Erythroblast (primary cell): Measurements from ENCODE around the gene GRPEL1.

Source experiments
- GATA1 ChIP-seq: IDR thresholded peaks from 2 replicates; pipeline ENCODE4 v1.6.1; 2011; ENCODE audit warnings: low read depth, mild to moderate bottlenecking, control low read depth, low read length, moderate library complexity
- POLR2A ChIP-seq: IDR thresholded peaks from 2 replicates; pipeline ENCODE4 v1.6.1; 2011; ENCODE audit warnings: mild to moderate bottlenecking, low read length

DNA sequence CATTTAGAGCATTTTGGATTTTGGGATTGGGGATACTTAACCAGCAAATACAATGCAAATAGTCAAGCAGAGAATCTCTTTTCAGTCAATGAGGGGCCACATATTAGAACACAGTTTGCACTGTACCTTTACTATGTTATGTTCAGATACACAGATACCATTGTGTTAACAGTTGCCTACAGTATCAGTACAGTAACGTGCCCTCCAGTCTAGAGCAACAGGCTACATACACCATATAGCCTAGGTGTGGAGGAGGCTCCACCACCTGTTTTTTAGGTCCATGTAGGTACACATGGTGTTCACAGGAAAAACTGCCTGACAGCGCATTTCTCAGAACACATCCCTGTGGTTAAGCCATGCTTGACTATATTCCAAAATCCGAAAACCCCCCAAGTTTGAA lies 9.1 kb downstream of the GRPEL1 start:
- peak; percentile 21 for TF ChIP-seq POLR2A
- TF ChIP-seq GATA1 = no peak
